Pancreas (tissue), 10 donors: ENCODE results near the gene PCDHGB3. TPM values are rescaled to one million over a fixed set of nuclear protein-coding genes. Genes with fewer than 3 reads are reported as not detected.

Experiments
- ATAC-seq, 4 donors: fragments of 200-7000 bp; cut with Tn5 transposase; one replicate each; pipeline versions ENCODE4 v1.8.0 to v1.9.1; 2020; ENCODE audit warnings: mild to moderate bottlenecking in 4 of 4, moderate library complexity in 4 of 4
- DNase-seq, 6 donors: peaks; one replicate each; pipeline ENCODE4 v3.0.0-alpha.2; 2020
- FAIRE-seq: peaks from 2 replicates; lab custom pipeline; 2012; peaks lifted over from hg19 to GRCh38; lab: Jason Lieb, UNC
- H3K27ac ChIP-seq, 4 donors: fragments of 200-600 bp; sonication (generic); 1 replicate in 3 of 4; 2 replicates in 1 of 4; pipeline versions ENCODE4 v1.5.0 to v1.8.0; 2020
- H3K27me3 ChIP-seq, 4 donors: fragments of 200-600 bp; one replicate each; pipeline ENCODE4 v1.8.0; 2021
- H3K36me3 ChIP-seq, 3 donors: fragments of 200-600 bp; sonication (generic) in 1 of 3; one replicate each; pipeline versions ENCODE4 v1.5.0 to v1.8.0; 2020 to 2021
- H3K4me1 ChIP-seq, 3 donors: fragments of 200-600 bp; one replicate each; pipeline ENCODE4 v1.8.0; 2021
- H3K4me3 ChIP-seq, 4 donors: fragments of 200-600 bp; sonication (generic) in 2 of 4; one replicate each; pipeline versions ENCODE4 v1.5.0 to v1.8.0; 2020 to 2021
- H3K9me3 ChIP-seq, 4 donors: fragments of 200-600 bp; one replicate each; pipeline ENCODE4 v1.8.0; 2021
- CTCF ChIP-seq, 4 donors: fragments of 200-600 bp; sonication (generic) in 3 of 4; IDR thresholded peaks; one replicate each; pipeline versions ENCODE4 v1.5.0 to v1.8.0; 2021; ENCODE audit warnings: antibody characterized with exemption in 4 of 4
- WGBS, 2 donors: extraction: QIAGEN DNeasy Blood & Tissue Kit; methylation state at CpG; one replicate each; pipeline ENCODE4 v1.1.7; 2013; 5-methylcytosine and 5-hydroxymethylcytosine counted together
- intact Hi-C, 3 donors: fragments of 100-400 bp; cut with DNase I; formaldehyde crosslinking; loops; one replicate each; pipeline versions ENCODE4 v1.11.1 to v1.14.2; 2022
- polyA plus RNA-seq, 2 donors: library from polyadenylated mRNA; stranded (reverse); fragments of 200-250 nt; gene quantifications; one replicate each; pipeline ENCODE4 v1.2.3, GENCODE V29; 2013
- total RNA-seq, 6 donors: library from RNA; stranded (reverse); fragmentation: NEBNext Ultra II Directional in 4 of 6; extraction: Animal tissue kit (Norgen Biotek cat#: 25700) in 4 of 6; gene quantifications; one replicate each; pipeline versions ENCODE4 v1.2.1 to v1.2.4, GENCODE V29; 2021 to 2023
- donor health status: healthy with polysubstance abuse.
- donor health status: DM: no; HTN: no; CAD: no; lungs with moderate emphysema.
- donor health status: DM: no; HTN: no; CAD: no.
- donor health status: control.
- donor health status: control.
- donor health status: Bipolar disorder and iron deficiency.
- donor health status: DM: yes; HTN: yes; CAD: no.
- donor health status: DM: no; HTN: no; CAD: no.
- donor health status: DM: no; HTN: no; CAD: no.
- donor health status: DM: yes; HTN: yes; CAD: no.

PCDHGB3 gene
- total and polyA plus RNA-seq, 8 donors = 0.59 to 3.0 (median 2.2) TPM

- peaks cover 0 to 10% (median 4%) of the 10 kb centered on the region in 4 donors for H3K9me3 ChIP-seq
- FAIRE-seq (no peak), ATAC-seq (no peak), DNase-seq (no peak)
- H3K4me3 ChIP-seq = no peak overlapping the region
- no peak overlapping the region for H3K27ac ChIP-seq
- TF ChIP-seq CTCF (IDR thresholded peaks at IDR 0.05) = no peak
- H3K27me3 ChIP-seq = peaks cover 0 to 5% (median 0%) of the 10 kb centered on the region in 4 donors
- WGBS, 2 donors = 28 to 31% methylated on average over 30 to 35 of the region's 36 CpGs
- no peaks in the 10 kb centered on the region for H3K4me1 ChIP-seq
- intact Hi-C loops = no loop called here
- no peaks in the 10 kb centered on the region for H3K36me3 ChIP-seq
Measured at GRCh38 chr5:141351591-141351990, 18.5 kb upstream of the PCDHGB3 start.

- H3K36me3 ChIP-seq = no peaks in the 10 kb centered on the region
- intact Hi-C loops = no loop called here
- FAIRE-seq = no peak
- 12 to 17% methylated on average over 29 of the region's 29 CpGs for WGBS, 2 donors
- H3K27me3 ChIP-seq = no peaks in the 10 kb centered on the region
- H3K27ac ChIP-seq = no peak within 1 kb of the TSS
- peak in 2 of 4 donors; percentile 11 to 41 for ATAC-seq
- peaks cover 0 to 15% (median 4%) of the 10 kb centered on the region in 4 donors for H3K9me3 ChIP-seq
- H3K4me1 ChIP-seq = no peaks in the 10 kb centered on the region
- peak within 1 kb of the TSS in 2 of 4 donors; percentile 11 to 20 for H3K4me3 ChIP-seq
- DNase-seq = no peak
- peak in 2 of 4 donors; percentile 2 to 15 for TF ChIP-seq CTCF (IDR thresholded peaks at IDR 0.05)
Measured at GRCh38 chr5:141354900-141355469, 15.1 kb upstream of the PCDHGB3 start, which contains the start of gene PCDHGA4. PCDHGA4 (plus strand) TSS chr5:141355021; CDS start chr5:141355108, 87 bp downstream.

GRCh38 chr5:141355641-141356040, 14.4 kb upstream of the PCDHGB3 start:
- peak overlapping the region in 1 of 4 donors; percentile 20 for H3K4me3 ChIP-seq
- no peak overlapping the region for H3K27ac ChIP-seq
- H3K4me1 ChIP-seq = no peaks in the 10 kb centered on the region
- no peaks in the 10 kb centered on the region for H3K27me3 ChIP-seq
- DNase-seq = no peak
- H3K9me3 ChIP-seq = peaks cover 0 to 19% (median 4%) of the 10 kb centered on the region in 4 donors
- intact Hi-C loops = no loop called here
- no peak for TF ChIP-seq CTCF (IDR thresholded peaks at IDR 0.05)
- ATAC-seq = no peak
- H3K36me3 ChIP-seq = no peaks in the 10 kb centered on the region
- no peak for FAIRE-seq
- whole genome bisulfite sequencing, 2 donors = 38 to 45% methylated on average over 24 of the region's 24 CpGs

- Histone ChIP-seq H3K4me1 (no peaks in the 10 kb centered on the region), H3K9me3 (peaks cover 0 to 14% (median 3%) of the 10 kb centered on the region in 4 donors), H3K27me3 (peaks cover 0 to 2% (median 0%) of the 10 kb centered on the region in 4 donors), H3K4me3 (no peak overlapping the region), H3K36me3 (no peaks in the 10 kb centered on the region), H3K27ac (no peak overlapping the region)
- intact Hi-C loops = no loop called here
- DNase-seq = no peak
- no peak for FAIRE-seq
- TF ChIP-seq CTCF (IDR thresholded peaks at IDR 0.05) = no peak
- no peak for ATAC-seq
- WGBS, 2 donors = 67 to 68% methylated on average over 5 of the region's 5 CpGs
Measured at GRCh38 chr5:141356133-141356532, 13.9 kb upstream of the PCDHGB3 start.

- H3K36me3 ChIP-seq = no peaks in the 10 kb centered on the region
- peaks cover 0 to 5% (median 0%) of the 10 kb centered on the region in 4 donors for H3K27me3 ChIP-seq
- intact Hi-C loops = no loop called here
- ATAC-seq = no peak
- no peak for FAIRE-seq
- no peak overlapping the region for H3K4me3 ChIP-seq
- H3K27ac ChIP-seq = no peak overlapping the region
- 39 to 47% methylated on average over 19 of the region's 19 CpGs for WGBS, 2 donors
- TF ChIP-seq CTCF (IDR thresholded peaks at IDR 0.05) = no peak
- no peak for DNase-seq
- H3K9me3 ChIP-seq = peaks cover 0 to 13% (median 0%) of the 10 kb centered on the region in 4 donors
- no peaks in the 10 kb centered on the region for H3K4me1 ChIP-seq
Measured at GRCh38 chr5:141356950-141357349, 13.1 kb upstream of the PCDHGB3 start.
